Progenitor cell of endocrine pancreas (in vitro differentiated cells): ENCODE data around the gene DPF3. TPM values are rescaled to one million over a fixed set of nuclear protein-coding genes. Genes with fewer than 3 reads are reported as not detected.

Source experiments
- DNase-seq: peaks from one replicate; pipeline ENCODE4 v3.0.0; 2021; ENCODE audit warnings: low spot score; ENCODE audit not compliant: unreplicated experiment
- H3K27ac Mint-ChIP-seq: 2 replicates; pipeline ENCODE4 v1.8.0; 2021; ENCODE audit warnings: mild to moderate bottlenecking, moderate library complexity, mixed read lengths
- H3K27me3 Mint-ChIP-seq: 2 replicates; pipeline ENCODE4 v1.8.0; 2021; ENCODE audit warnings: mixed read lengths
- H3K36me3 Mint-ChIP-seq: 2 replicates; pipeline ENCODE4 v1.8.0; 2022; ENCODE audit warnings: mixed read lengths; ENCODE audit not compliant: insufficient read depth
- H3K4me1 Mint-ChIP-seq: 2 replicates; pipeline ENCODE4 v1.8.0; 2021; ENCODE audit warnings: low read depth, mixed read lengths
- H3K4me3 Mint-ChIP-seq: 2 replicates; pipeline ENCODE4 v1.8.0; 2021; ENCODE audit warnings: low read depth, mild to moderate bottlenecking, moderate library complexity, mixed read lengths
- H3K9me3 Mint-ChIP-seq: 2 replicates; pipeline ENCODE4 v1.8.0; 2021; ENCODE audit warnings: low read depth, mixed read lengths
- CTCF ChIP-seq: fragments of 200-600 bp; sonication (generic); IDR thresholded peaks from one replicate; pipeline ENCODE4 v1.5.0; 2021; ENCODE audit warnings: antibody characterized with exemption, mild to moderate bottlenecking; ENCODE audit not compliant: unreplicated experiment
- total RNA-seq: library from RNA; stranded (reverse); gene quantifications from 2 replicates; pipeline ENCODE4 v1.2.1, GENCODE V29; 2021

DPF3 gene
- total RNA-seq, 1 donor from 2014 or later = 2.2 TPM

- peak; percentile 1 for DNase-seq
- TF ChIP-seq CTCF = no peak
- Mint-ChIP-seq H3K36me3 (no peaks in the 10 kb centered on the region), H3K27me3 (peaks cover 17% of the 10 kb centered on the region), H3K4me1 (peaks cover 9% of the 10 kb centered on the region), H3K4me3 (no peak overlapping the region), H3K9me3 (peaks cover 10% of the 10 kb centered on the region), H3K27ac (no peak overlapping the region)
Measured at GRCh38 chr14:72619881-72620280, 274.0 kb downstream of the DPF3 start.

GRCh38 chr14:72619111-72619571 lies 274.8 kb downstream of the DPF3 start:
- no peaks in the 10 kb centered on the region for H3K36me3 Mint-ChIP-seq
- peaks cover 17% of the 10 kb centered on the region for H3K27me3 Mint-ChIP-seq
- peaks cover 9% of the 10 kb centered on the region for H3K4me1 Mint-ChIP-seq
- peaks cover 10% of the 10 kb centered on the region for H3K9me3 Mint-ChIP-seq
- no peak overlapping the region for H3K4me3 Mint-ChIP-seq
- peak; percentile 1 for DNase-seq
- TF ChIP-seq CTCF = no peak
- H3K27ac Mint-ChIP-seq = no peak overlapping the region

GRCh38 chr14:72618424-72618823 lies 275.5 kb downstream of the DPF3 start:
- H3K36me3 Mint-ChIP-seq = no peaks in the 10 kb centered on the region
- H3K4me1 Mint-ChIP-seq = peaks cover 9% of the 10 kb centered on the region
- DNase-seq = no peak
- H3K9me3 Mint-ChIP-seq = peaks cover 7% of the 10 kb centered on the region
- H3K4me3 Mint-ChIP-seq = no peak overlapping the region
- no peak for TF ChIP-seq CTCF
- H3K27ac Mint-ChIP-seq = no peak overlapping the region
- H3K27me3 Mint-ChIP-seq = peaks cover 17% of the 10 kb centered on the region

GRCh38 chr14:72617391-72618031 lies 276.4 kb downstream of the DPF3 start:
- H3K27me3 Mint-ChIP-seq = peaks cover 18% of the 10 kb centered on the region
- no peak for TF ChIP-seq CTCF
- no peak overlapping the region for H3K4me3 Mint-ChIP-seq
- peaks cover under 1% of the 10 kb centered on the region for H3K9me3 Mint-ChIP-seq
- no peaks in the 10 kb centered on the region for H3K36me3 Mint-ChIP-seq
- peak; percentile 2 for DNase-seq
- H3K27ac Mint-ChIP-seq = peak overlapping the region; percentile 89
- peaks cover 9% of the 10 kb centered on the region for H3K4me1 Mint-ChIP-seq

GRCh38 chr14:72616811-72617210 lies 277.1 kb downstream of the DPF3 start:
- H3K4me1 Mint-ChIP-seq = peaks cover 9% of the 10 kb centered on the region
- no peaks in the 10 kb centered on the region for H3K36me3 Mint-ChIP-seq
- H3K27me3 Mint-ChIP-seq = peaks cover 18% of the 10 kb centered on the region
- no peaks in the 10 kb centered on the region for H3K9me3 Mint-ChIP-seq
- no peak overlapping the region for H3K4me3 Mint-ChIP-seq
- H3K27ac Mint-ChIP-seq = no peak overlapping the region
- no peak for TF ChIP-seq CTCF
- no peak for DNase-seq
